Astrocyte of the cerebellum (primary cell): ENCODE data around the gene HECW1.
A peak's percentile ranks its signal among the peaks of the same experiment; 100 is the strongest.

Experiments
- DNase-seq: peaks from one replicate; pipeline ENCODE4 v3.0.0-alpha.2; 2011; ENCODE audit warnings: low read depth
- H3K4me3 ChIP-seq: 2 replicates; pipeline ENCODE4 v1.5.1; 2011; ENCODE audit warnings: mild to moderate bottlenecking, low read depth, low read length, moderate library complexity
- in situ Hi-C: cut with HindIII; loops from 2 replicates; pipeline ENCODE4 v1.10.0; 2017; ENCODE audit warnings: low sequenced_read_pairs
- TF ChIP-seq, protein P1 (sequence below): IDR thresholded peaks from 2 replicates; pipeline ENCODE4 v1.5.1; 2012; ENCODE audit warnings: low read length, low read depth, moderate library complexity, mild to moderate bottlenecking; ENCODE audit errors: missing control alignments

The HECW1 gene

DNA sequence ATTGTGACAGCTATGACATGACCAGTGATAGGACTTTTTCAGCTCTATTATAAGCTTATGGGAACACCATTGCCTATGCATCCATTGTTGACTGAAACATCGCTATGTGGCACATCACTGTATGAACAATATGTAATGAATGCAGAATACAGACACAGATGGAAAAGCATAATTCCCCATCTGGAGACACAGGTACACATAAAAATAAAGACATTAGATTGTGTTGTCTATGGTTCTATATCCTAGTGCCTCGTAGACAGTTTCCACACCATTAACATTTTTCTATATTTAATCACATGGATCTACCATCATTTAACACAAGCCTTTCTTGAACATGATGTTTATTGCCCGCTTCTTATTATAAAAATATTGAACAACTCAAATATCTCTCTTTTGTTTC, 374.2 kb downstream of the HECW1 start:
- TF ChIP-seq, protein P1, sequence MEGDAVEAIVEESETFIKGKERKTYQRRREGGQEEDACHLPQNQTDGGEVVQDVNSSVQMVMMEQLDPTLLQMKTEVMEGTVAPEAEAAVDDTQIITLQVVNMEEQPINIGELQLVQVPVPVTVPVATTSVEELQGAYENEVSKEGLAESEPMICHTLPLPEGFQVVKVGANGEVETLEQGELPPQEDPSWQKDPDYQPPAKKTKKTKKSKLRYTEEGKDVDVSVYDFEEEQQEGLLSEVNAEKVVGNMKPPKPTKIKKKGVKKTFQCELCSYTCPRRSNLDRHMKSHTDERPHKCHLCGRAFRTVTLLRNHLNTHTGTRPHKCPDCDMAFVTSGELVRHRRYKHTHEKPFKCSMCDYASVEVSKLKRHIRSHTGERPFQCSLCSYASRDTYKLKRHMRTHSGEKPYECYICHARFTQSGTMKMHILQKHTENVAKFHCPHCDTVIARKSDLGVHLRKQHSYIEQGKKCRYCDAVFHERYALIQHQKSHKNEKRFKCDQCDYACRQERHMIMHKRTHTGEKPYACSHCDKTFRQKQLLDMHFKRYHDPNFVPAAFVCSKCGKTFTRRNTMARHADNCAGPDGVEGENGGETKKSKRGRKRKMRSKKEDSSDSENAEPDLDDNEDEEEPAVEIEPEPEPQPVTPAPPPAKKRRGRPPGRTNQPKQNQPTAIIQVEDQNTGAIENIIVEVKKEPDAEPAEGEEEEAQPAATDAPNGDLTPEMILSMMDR: no peak
- in situ Hi-C loops: no loop called here
- H3K4me3 ChIP-seq: no peak overlapping the region
- DNase-seq: no peak

DNA sequence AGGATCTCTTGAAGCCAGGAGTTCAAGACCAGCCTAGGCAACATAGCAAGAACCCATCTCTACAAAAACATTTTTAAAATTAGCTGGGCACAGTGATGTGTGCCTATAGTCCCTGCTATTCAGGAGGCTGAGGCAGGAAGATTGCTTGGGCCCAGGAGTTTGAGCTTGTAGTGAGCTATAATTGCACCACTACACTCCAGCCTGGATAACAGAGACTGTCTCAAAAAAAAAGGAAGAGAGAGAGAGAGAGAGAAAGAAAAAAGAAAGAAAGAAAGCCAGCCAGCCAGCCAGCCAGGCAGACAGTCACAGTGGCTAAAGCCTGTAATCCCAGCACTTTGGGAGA, 375.3 kb downstream of the HECW1 start:
- H3K4me3 ChIP-seq: no peak overlapping the region
- in situ Hi-C loops: no loop called here

DNA sequence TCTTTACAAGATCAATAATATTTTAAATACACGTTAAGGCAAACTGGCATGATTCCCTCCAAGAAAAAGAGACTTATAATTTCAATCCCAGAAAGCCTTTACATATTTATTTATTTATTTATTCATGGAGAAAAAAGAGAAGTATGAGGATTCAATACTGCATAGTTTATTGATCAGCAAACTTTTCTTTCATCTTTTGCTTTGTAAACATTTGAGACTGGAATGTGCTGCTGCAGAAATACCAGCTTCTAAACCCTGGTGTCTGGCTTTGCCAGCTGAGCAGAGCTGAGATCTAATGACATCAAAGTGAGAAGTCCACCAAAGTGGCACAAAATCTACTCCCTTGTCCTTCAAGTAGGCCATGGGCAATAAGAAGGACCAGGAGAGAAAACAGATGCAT, 376.8 kb downstream of the HECW1 start:
- in situ Hi-C loops: no loop called here
- TF ChIP-seq, protein P1: no peak
- H3K4me3 ChIP-seq: no peak overlapping the region
- DNase-seq: no peak

More for the DNA sequence above, 375.3 kb downstream of the HECW1 start:
- DNase-seq: no peak
- TF ChIP-seq, protein P1: no peak

DNA sequence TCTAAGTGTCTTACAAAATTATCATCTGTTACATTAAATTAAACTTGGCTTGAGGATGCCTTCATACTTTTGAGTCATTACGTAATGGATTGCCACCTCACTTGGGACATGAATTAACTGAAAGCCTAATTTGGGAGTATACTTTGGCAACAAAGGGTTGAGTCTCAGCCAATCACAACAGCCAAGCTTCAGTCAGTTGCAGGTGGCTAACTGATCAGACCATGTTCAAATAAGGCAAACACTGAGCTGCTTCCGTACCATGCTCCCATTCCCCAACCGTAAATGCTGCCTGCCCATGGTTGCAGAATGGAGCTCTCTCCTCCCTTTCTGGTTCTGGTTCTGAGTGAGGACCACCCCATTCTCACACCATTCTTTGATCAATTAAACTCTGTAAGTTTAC, 377.6 kb downstream of the HECW1 start:
- TF ChIP-seq, protein P1: no peak
- no peak for DNase-seq
- in situ Hi-C loops: no loop called here

DNA sequence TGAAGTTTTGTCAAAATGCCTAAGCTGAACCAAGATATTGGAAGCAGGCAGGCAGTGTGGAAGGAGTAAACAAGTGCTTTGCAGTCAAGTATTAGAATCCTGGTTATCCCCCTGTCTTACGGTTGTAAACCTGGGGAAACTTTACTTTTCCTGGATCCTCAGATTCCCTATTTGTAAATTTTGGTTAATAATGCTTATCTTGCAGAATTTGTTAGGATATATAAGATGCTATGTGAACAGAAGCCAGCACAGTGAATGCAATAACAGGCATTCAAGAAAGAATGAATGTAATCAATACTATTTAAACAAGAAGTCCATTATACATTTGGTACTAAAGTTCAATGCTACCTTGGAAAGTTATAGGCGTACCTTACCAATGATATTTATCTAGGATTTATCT, 378.7 kb downstream of the HECW1 start:
- TF ChIP-seq, protein P1: no peak
- no peak overlapping the region for H3K4me3 ChIP-seq
- in situ Hi-C loops: no loop called here

More for the DNA sequence above, 377.6 kb downstream of the HECW1 start:
- no peak overlapping the region for H3K4me3 ChIP-seq

DNA sequence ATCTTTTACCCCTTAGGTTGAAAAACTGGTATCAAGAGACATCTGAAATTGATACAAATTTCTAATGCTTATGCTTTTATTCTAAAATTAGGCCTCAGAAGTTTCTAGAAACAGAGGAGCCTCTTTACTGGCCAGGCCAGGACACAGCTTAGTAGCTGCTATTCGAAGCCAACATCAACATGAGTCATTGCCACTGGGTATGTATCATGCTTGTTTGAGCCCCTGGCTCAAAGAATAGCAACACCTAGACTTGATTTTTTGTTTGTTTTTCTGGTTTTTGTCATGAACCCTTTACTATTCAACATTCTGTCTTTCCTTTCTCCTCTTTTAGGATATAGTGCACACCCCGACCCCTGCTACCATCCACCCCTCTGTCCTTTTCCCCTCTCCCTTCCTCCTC, 379.5 kb downstream of the HECW1 start:
- in situ Hi-C loops: no loop called here
- peak; percentile 72 for DNase-seq
- no peak overlapping the region for H3K4me3 ChIP-seq
- TF ChIP-seq, protein P1: no peak

More for the DNA sequence above, 378.7 kb downstream of the HECW1 start:
- no peak for DNase-seq

DNA sequence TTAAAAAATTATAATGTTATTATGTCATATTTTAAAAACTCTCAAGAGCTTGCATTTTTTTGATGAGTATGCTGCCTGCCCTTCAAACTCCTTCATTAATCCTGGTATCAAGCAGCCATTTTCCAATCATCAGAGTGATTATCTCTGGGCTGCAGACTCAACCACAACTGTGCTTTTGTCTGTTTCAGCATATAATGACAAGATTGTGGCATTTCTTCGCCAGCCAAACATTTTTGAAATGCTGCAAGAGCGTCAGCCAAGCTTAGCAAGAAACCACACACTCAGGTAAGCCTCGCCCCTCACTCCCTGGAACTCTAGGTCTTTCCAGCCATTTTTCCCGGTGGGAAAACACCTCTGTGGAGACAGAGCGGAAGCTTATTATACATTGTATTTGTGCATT, 380.4 kb downstream of the HECW1 start:
- no peak for DNase-seq
- in situ Hi-C loops: no loop called here
- no peak overlapping the region for H3K4me3 ChIP-seq
- TF ChIP-seq, protein P1: no peak
